A549 (cell line): ENCODE data around the gene SARS1.

Source experiments
- BHLHE40 ChIP-seq: IDR thresholded peaks from 2 replicates; pipeline ENCODE4 v1.6.1; 2012; ENCODE audit warnings: low read depth, low read length, inconsistent platforms
- CHD2 ChIP-seq: fragments of 150-350 bp; IDR thresholded peaks from 2 replicates; pipeline ENCODE4 v1.6.1; 2014; ENCODE audit warnings: low read length; ENCODE audit not compliant: partially characterized antibody
- JUN ChIP-seq, 2 experiments: fragments of >200 bp; sonication (Bioruptor Twin); formaldehyde crosslinking; IDR thresholded peaks; 2 replicates in 1 of 2; 3 replicates in 1 of 2; pipeline ENCODE4 v1.6.1; 2016 to 2017
- JUNB ChIP-seq: fragments of >200 bp; sonication (Bioruptor Twin); formaldehyde crosslinking; IDR thresholded peaks from 2 replicates; pipeline ENCODE4 v1.6.1; 2016
- MYC ChIP-seq: IDR thresholded peaks from 2 replicates; pipeline ENCODE4 v1.6.1; 2012; ENCODE audit warnings: mild to moderate bottlenecking, inconsistent platforms, low read length, improper control_type of control experiment, borderline replicate concordance
- RAD21 ChIP-seq, 2 experiments: fragments of >200 bp in 1 of 2; sonication (Bioruptor Twin) in 1 of 2; formaldehyde crosslinking in 1 of 2; IDR thresholded peaks in 1 of 2; conservative IDR thresholded peaks in 1 of 2; 2 replicates in 1 of 2; 3 replicates in 1 of 2; pipeline ENCODE4 v1.6.1; 2012 to 2018; ENCODE audit warnings: inconsistent platforms in 1 of 2
- RFX5 ChIP-seq: fragments of 450-650 bp; IDR thresholded peaks from 2 replicates; pipeline ENCODE4 v1.7.1; 2014; ENCODE audit warnings: antibody characterized with exemption, mild to moderate bottlenecking, moderate library complexity
- TF ChIP-seq, protein P1 (sequence below): fragments of >200 bp; sonication (Bioruptor Twin); formaldehyde crosslinking; IDR thresholded peaks from 3 replicates; pipeline ENCODE4 v1.5.1; 2016
- TF ChIP-seq, protein P2 (sequence below): fragments of 200-600 bp; sonication (generic); IDR thresholded peaks from 2 replicates; pipeline ENCODE4 v1.6.1; 2016; ENCODE audit warnings: antibody characterized with exemption, mild to moderate bottlenecking, moderate library complexity

DNA sequence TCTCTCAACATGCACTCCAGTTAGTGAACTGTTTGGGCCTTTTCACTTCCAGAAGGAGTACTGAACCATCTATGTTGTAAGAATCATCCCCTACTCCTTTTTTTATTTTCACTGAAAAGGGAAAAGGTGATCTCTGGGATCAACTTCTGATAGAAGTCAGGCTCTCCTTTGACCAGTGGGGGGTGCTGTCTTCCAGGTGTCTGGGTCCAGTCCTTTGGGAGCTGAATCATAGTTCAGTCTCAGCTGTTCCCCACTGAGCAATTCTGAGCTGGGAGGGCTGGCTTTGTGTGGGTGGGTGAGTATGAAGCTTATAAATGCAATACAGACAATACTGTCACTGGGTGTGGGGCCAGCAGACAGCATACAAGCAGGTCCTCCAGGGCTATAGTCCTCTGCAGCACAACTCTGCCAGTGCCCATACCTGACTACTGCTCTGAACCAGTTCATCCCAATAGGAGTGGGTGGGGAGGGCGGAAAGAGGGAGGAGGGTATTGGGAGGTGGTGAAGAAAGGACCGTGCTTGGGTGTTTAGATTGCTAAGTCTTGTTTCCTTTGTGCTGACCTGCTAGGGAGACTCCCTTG, 12.5 kb upstream of the SARS1 start:
- TF ChIP-seq, protein P1, sequence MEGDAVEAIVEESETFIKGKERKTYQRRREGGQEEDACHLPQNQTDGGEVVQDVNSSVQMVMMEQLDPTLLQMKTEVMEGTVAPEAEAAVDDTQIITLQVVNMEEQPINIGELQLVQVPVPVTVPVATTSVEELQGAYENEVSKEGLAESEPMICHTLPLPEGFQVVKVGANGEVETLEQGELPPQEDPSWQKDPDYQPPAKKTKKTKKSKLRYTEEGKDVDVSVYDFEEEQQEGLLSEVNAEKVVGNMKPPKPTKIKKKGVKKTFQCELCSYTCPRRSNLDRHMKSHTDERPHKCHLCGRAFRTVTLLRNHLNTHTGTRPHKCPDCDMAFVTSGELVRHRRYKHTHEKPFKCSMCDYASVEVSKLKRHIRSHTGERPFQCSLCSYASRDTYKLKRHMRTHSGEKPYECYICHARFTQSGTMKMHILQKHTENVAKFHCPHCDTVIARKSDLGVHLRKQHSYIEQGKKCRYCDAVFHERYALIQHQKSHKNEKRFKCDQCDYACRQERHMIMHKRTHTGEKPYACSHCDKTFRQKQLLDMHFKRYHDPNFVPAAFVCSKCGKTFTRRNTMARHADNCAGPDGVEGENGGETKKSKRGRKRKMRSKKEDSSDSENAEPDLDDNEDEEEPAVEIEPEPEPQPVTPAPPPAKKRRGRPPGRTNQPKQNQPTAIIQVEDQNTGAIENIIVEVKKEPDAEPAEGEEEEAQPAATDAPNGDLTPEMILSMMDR: peak; percentile 53
- TF ChIP-seq JUNB (no peak), RFX5 (no peak), JUN (IDR thresholded peaks at IDR 0.05) (no peak), BHLHE40 (no peak), MYC (no peak), CHD2 (no peak), RAD21 (conservative IDR thresholded peaks at IDR 0.05 in 1 of 2, IDR thresholded peaks at IDR 0.05 in 1 of 2) (peak; percentile 46 to 53; a peak in 4 of 5 replicates)
- TF ChIP-seq, protein P2, sequence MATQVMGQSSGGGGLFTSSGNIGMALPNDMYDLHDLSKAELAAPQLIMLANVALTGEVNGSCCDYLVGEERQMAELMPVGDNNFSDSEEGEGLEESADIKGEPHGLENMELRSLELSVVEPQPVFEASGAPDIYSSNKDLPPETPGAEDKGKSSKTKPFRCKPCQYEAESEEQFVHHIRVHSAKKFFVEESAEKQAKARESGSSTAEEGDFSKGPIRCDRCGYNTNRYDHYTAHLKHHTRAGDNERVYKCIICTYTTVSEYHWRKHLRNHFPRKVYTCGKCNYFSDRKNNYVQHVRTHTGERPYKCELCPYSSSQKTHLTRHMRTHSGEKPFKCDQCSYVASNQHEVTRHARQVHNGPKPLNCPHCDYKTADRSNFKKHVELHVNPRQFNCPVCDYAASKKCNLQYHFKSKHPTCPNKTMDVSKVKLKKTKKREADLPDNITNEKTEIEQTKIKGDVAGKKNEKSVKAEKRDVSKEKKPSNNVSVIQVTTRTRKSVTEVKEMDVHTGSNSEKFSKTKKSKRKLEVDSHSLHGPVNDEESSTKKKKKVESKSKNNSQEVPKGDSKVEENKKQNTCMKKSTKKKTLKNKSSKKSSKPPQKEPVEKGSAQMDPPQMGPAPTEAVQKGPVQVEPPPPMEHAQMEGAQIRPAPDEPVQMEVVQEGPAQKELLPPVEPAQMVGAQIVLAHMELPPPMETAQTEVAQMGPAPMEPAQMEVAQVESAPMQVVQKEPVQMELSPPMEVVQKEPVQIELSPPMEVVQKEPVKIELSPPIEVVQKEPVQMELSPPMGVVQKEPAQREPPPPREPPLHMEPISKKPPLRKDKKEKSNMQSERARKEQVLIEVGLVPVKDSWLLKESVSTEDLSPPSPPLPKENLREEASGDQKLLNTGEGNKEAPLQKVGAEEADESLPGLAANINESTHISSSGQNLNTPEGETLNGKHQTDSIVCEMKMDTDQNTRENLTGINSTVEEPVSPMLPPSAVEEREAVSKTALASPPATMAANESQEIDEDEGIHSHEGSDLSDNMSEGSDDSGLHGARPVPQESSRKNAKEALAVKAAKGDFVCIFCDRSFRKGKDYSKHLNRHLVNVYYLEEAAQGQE: no peak
